ENCODE data around the gene GAN. TPM values are rescaled to one million over a fixed set of nuclear protein-coding genes. Genes with fewer than 3 reads are reported as not detected.

The GAN gene
- total and polyA plus RNA-seq, 2 donors (not counting 1 experiment from before 2014, with no cell fraction given): 0.79 to 6.9 TPM

GRCh38 chr16:81292936-81293335 is 21.8 kb upstream of the GAN start:
- Histone ChIP-seq H3K4me2 (replicated peaks; ENCODE audit: low read depth, low read length, poor library complexity, severe bottlenecking) (no peak overlapping the region), H2AFZ (ENCODE audit: insufficient read depth, low read depth, low read length, poor library complexity, severe bottlenecking) (no peak overlapping the region), H3K4me3 (ENCODE audit: control extremely low read depth in 1 of 5, extremely low read depth in 1 of 5, insufficient read depth in 1 of 5, low read depth in 2 of 5, low read length in 4 of 5) (no peak overlapping the region), H4K20me1 (ENCODE audit: control insufficient read depth, insufficient read depth, low read length, poor library complexity, severe bottlenecking) (no peaks in the 10 kb centered on the region), H3K36me3 (replicated peaks in 1 of 2; ENCODE audit: control extremely low read depth in 1 of 2, control insufficient read depth in 1 of 2, extremely low read depth in 1 of 2, insufficient read depth in 2 of 2, low read length in 1 of 2) (no peaks in the 10 kb centered on the region), H3K27ac (ENCODE audit: low read length in 2 of 2) (no peak overlapping the region), H3K79me2 (ENCODE audit: control insufficient read depth, insufficient read depth, low read length) (no peaks in the 10 kb centered on the region), H3K9ac (ENCODE audit: low read length) (no peak overlapping the region), H3K27me3 (replicated peaks in 1 of 4; ENCODE audit: control extremely low read depth in 1 of 4, control insufficient read depth in 3 of 4, insufficient read depth in 4 of 4, low read length in 3 of 4) (peaks cover 0 to 3% (median 0%) of the 10 kb centered on the region in 4 experiments), H3K9me3 (ENCODE audit: control extremely low read depth in 1 of 3, control insufficient read depth in 2 of 3, insufficient read depth in 1 of 3, low read length in 2 of 3) (no peaks in the 10 kb centered on the region), H3K4me1 (ENCODE audit: control insufficient read depth in 2 of 2, insufficient read depth in 2 of 2, low read length in 2 of 2) (no peaks in the 10 kb centered on the region)
- Mint-ChIP-seq H3K9me3 (ENCODE audit: insufficient read depth) (no peaks in the 10 kb centered on the region), H3K27me3 (peaks cover 21% of the 10 kb centered on the region), H3K27ac (no peak overlapping the region), H3K4me3 (no peak overlapping the region), H3K4me1 (no peaks in the 10 kb centered on the region)
- 80% methylated on average over 1 of the region's 5 CpGs for WGBS (ENCODE audit: insufficient coverage)
- CTCF ChIA-PET: no interaction called here
- intact Hi-C loops (cut with micrococcal nuclease): no loop called here
- DNase-seq: no peak
- ATAC-seq (ENCODE audit: low read depth): no peak
- TF ChIP-seq EZH2 (IDR thresholded peaks at IDR 0.05; ENCODE audit: borderline replicate concordance, insufficient read depth, low read depth, low read length, poor library complexity, severe bottlenecking) (no peak), CTCF (IDR thresholded peaks at IDR 0.05) (no peak)
- POLR2A ChIA-PET: no interaction called here

- H3K4me1 ChIP-seq (ENCODE audit: control insufficient read depth in 2 of 2, insufficient read depth in 2 of 2, low read length in 2 of 2): no peaks in the 10 kb centered on the region
- peaks cover 24% of the 10 kb centered on the region for H3K27me3 Mint-ChIP-seq
- intact Hi-C loops (cut with micrococcal nuclease): no loop called here
- ATAC-seq (ENCODE audit: low read depth) (no peak), DNase-seq (no peak)
- no peak overlapping the region for H3K27ac ChIP-seq (ENCODE audit: low read length in 2 of 2)
- POLR2A ChIA-PET: no interaction called here
- H3K4me3 ChIP-seq (ENCODE audit: control extremely low read depth in 1 of 5, extremely low read depth in 1 of 5, insufficient read depth in 1 of 5, low read depth in 2 of 5, low read length in 4 of 5): no peak overlapping the region
- no peaks in the 10 kb centered on the region for H4K20me1 ChIP-seq (ENCODE audit: control insufficient read depth, insufficient read depth, low read length, poor library complexity, severe bottlenecking)
- H3K4me2 ChIP-seq (replicated peaks; ENCODE audit: low read depth, low read length, poor library complexity, severe bottlenecking): no peak overlapping the region
- no peak for TF ChIP-seq CTCF (IDR thresholded peaks at IDR 0.05)
- TF ChIP-seq EZH2 (IDR thresholded peaks at IDR 0.05; ENCODE audit: borderline replicate concordance, insufficient read depth, low read depth, low read length, poor library complexity, severe bottlenecking): no peak
- H3K36me3 ChIP-seq (replicated peaks in 1 of 2; ENCODE audit: control extremely low read depth in 1 of 2, control insufficient read depth in 1 of 2, extremely low read depth in 1 of 2, insufficient read depth in 2 of 2, low read length in 1 of 2): no peaks in the 10 kb centered on the region
- no peak overlapping the region for H2AFZ ChIP-seq (ENCODE audit: insufficient read depth, low read depth, low read length, poor library complexity, severe bottlenecking)
- H3K27ac Mint-ChIP-seq: no peak overlapping the region
- 50% methylated on average over 2 of the region's 11 CpGs for WGBS (ENCODE audit: insufficient coverage)
- CTCF ChIA-PET: no interaction called here
- H3K27me3 ChIP-seq (replicated peaks in 1 of 4; ENCODE audit: control extremely low read depth in 1 of 4, control insufficient read depth in 3 of 4, insufficient read depth in 4 of 4, low read length in 3 of 4): peaks cover 0 to 3% (median 0%) of the 10 kb centered on the region in 4 experiments
- no peak overlapping the region for H3K9ac ChIP-seq (ENCODE audit: low read length)
- no peaks in the 10 kb centered on the region for H3K9me3 ChIP-seq (ENCODE audit: control extremely low read depth in 1 of 3, control insufficient read depth in 2 of 3, insufficient read depth in 1 of 3, low read length in 2 of 3)
- no peaks in the 10 kb centered on the region for H3K79me2 ChIP-seq (ENCODE audit: control insufficient read depth, insufficient read depth, low read length)
- no peaks in the 10 kb centered on the region for H3K4me1 Mint-ChIP-seq
- no peaks in the 10 kb centered on the region for H3K9me3 Mint-ChIP-seq (ENCODE audit: insufficient read depth)
- H3K4me3 Mint-ChIP-seq: no peak overlapping the region
These were observed 20.6 kb upstream of the GAN start for GRCh38 chr16:81293909-81294802.
